Karpas-422 (cell line): ENCODE results near the gene NBEA. TPM values are rescaled to one million over a fixed set of nuclear protein-coding genes. Genes with fewer than 3 reads are reported as not detected.

Source experiments
- DNase-seq: peaks from one replicate; pipeline ENCODE4 v3.0.0-alpha.2; 2015
- H2AFZ ChIP-seq: fragments of 200-600 bp; sonication (generic); 2 replicates; pipeline ENCODE4 v1.6.1; 2014; ENCODE audit warnings: antibody characterized with exemption, low read length, mixed read lengths
- H3K27ac ChIP-seq: fragments of 200-600 bp; sonication (generic); 2 replicates; pipeline ENCODE4 v1.5.1; 2014; ENCODE audit warnings: mild to moderate bottlenecking, low read length, moderate library complexity
- H3K27me3 ChIP-seq: fragments of 200-600 bp; sonication (generic); 2 replicates; pipeline ENCODE4 v1.6.1; 2014; ENCODE audit warnings: low read length, mixed read lengths
- H3K36me3 ChIP-seq: fragments of 200-600 bp; sonication (generic); 2 replicates; pipeline ENCODE4 v1.6.1; 2014; ENCODE audit warnings: low read length, mixed read lengths; ENCODE audit not compliant: insufficient read depth
- H3K4me1 ChIP-seq: fragments of 200-600 bp; sonication (generic); 2 replicates; pipeline ENCODE4 v1.6.1; 2014; ENCODE audit warnings: mild to moderate bottlenecking, low read length, mixed read lengths
- H3K4me2 ChIP-seq: fragments of 200-600 bp; sonication (generic); 2 replicates; pipeline ENCODE4 v1.6.1; 2014; ENCODE audit warnings: low read length, low read depth, mild to moderate bottlenecking; ENCODE audit not compliant: poor library complexity, severe bottlenecking
- H3K4me3 ChIP-seq: fragments of 200-600 bp; sonication (generic); 2 replicates; pipeline ENCODE4 v1.5.1; 2014; ENCODE audit warnings: mild to moderate bottlenecking, antibody characterized with exemption, low read length, mixed read lengths
- H3K79me2 ChIP-seq: fragments of 200-600 bp; sonication (generic); 2 replicates; pipeline ENCODE4 v1.6.1; 2014; ENCODE audit warnings: mild to moderate bottlenecking, low read length, mixed read lengths
- H3K9ac ChIP-seq: fragments of 200-600 bp; sonication (generic); 2 replicates; pipeline ENCODE4 v1.6.0; 2014; ENCODE audit warnings: low read length
- H3K9me2 ChIP-seq: fragments of 200-600 bp; sonication (generic), shearing (Covaris generic); replicated peaks from 2 replicates; pipeline ENCODE4 v1.6.0; 2014; ENCODE audit warnings: mild to moderate bottlenecking, low read length, moderate library complexity; ENCODE audit not compliant: insufficient read depth
- H3K9me3 ChIP-seq: fragments of 300-700, 200-600 bp; sonication (generic); 2 replicates; pipeline ENCODE4 v1.6.1; 2014; ENCODE audit warnings: low read length, mixed read lengths
- H4K20me1 ChIP-seq: fragments of 200-600 bp; sonication (generic); 2 replicates; pipeline ENCODE4 v1.6.1; 2014; ENCODE audit warnings: mild to moderate bottlenecking, antibody characterized with exemption, low read length, low read depth; ENCODE audit not compliant: insufficient read depth
- total RNA-seq: library from RNA; depleted of rRNA; stranded (reverse); fragments of >200 nt; shearing (Covaris generic); gene quantifications from 2 replicates; pipeline ENCODE4 v1.2.3, GENCODE V29; 2014; ENCODE audit warnings: low replicate concordance

The NBEA gene
- total RNA-seq, 1 experiment from 2014 or later, result 4.0 TPM

DNA sequence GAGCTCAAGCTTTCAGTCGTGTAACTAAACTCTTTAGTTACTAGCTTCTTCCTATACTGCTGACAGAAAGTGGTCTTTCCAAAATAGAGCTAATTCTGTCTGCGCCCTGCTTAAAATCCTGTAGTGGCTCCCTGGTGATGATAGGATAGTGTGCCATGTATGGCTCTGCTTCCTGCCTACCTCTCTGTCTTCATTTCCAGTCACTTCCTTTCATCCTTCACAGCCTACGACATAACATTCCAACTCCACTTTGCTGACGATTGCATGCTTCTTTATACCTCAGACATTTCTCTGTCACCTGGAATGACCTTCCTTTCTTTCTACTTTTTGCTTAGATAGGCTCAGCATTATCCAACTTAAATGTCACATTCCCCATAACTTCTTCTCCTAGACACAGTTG is 343.6 kb downstream of the NBEA start:
- Histone ChIP-seq H3K4me1 (no peaks in the 10 kb centered on the region), H3K27ac (no peak overlapping the region), H3K4me2 (no peak overlapping the region), H3K36me3 (no peaks in the 10 kb centered on the region), H4K20me1 (no peaks in the 10 kb centered on the region), H3K9ac (no peak overlapping the region), H3K9me3 (no peaks in the 10 kb centered on the region), H3K9me2 (no peaks in the 10 kb centered on the region), H3K27me3 (no peaks in the 10 kb centered on the region), H2AFZ (no peak overlapping the region), H3K4me3 (no peak overlapping the region), H3K79me2 (no peaks in the 10 kb centered on the region)
- no peak for DNase-seq

DNA sequence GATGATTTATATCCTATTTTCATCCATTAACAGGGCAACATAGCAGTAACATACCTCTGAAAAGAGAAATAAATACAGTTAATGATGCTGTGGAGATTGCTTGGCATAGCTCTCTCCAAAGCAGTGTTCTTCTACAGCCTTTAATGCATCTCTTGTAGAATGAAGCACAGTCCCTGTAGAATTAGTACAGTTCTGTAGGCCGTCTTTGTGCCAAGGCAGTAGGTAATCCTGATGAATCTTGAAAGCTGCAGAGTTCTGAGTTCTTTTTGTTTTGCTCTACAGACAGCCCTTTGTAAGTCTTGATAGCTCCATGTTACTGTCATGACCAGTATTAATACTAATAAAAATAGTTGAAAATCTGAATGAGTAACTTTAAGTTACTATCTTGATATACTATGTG is 350.3 kb downstream of the NBEA start:
- Histone ChIP-seq H3K36me3 (no peaks in the 10 kb centered on the region), H3K9me3 (no peaks in the 10 kb centered on the region; the same call in 1 of the 2 replicates), H3K4me3 (no peak overlapping the region), H3K4me2 (no peak overlapping the region), H3K9ac (no peak overlapping the region), H3K79me2 (no peaks in the 10 kb centered on the region), H2AFZ (no peak overlapping the region), H3K27ac (no peak overlapping the region), H3K9me2 (no peaks in the 10 kb centered on the region), H3K4me1 (no peaks in the 10 kb centered on the region), H4K20me1 (no peaks in the 10 kb centered on the region), H3K27me3 (no peaks in the 10 kb centered on the region)
- DNase-seq, result no peak

DNA sequence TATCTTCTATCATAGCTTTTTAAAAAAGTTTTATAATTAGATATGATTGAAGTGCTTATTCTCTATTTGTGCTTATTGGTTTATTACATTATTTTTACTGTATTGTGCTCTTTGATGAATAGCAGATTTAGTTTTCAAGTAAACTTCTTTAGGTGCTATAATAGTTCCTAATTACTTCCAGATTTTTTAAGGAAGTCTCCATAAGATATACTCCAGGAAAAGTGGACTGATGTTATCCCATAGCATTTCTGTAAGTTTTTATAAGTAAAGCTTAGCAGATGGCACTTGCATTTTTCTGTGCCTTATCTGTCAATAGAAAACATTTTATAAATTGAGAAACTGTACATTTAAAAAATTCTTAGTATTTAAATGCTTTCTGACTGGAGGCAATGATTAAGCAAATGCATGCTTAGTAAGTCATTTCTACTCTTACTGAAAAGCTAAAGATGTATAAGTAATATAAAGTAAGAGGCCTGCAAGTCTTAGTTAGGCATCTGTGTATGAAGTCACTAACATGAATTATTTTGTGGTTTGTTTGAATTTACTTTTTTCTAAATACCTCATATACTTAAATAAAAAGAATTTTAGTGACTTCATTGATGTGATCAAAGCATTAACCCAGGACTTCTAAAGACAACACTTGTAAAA is 351.6 kb downstream of the NBEA start:
- Histone ChIP-seq H3K9me2 (no peaks in the 10 kb centered on the region), H3K4me2 (no peak overlapping the region), H3K4me3 (no peak overlapping the region), H3K4me1 (no peaks in the 10 kb centered on the region), H3K27me3 (no peaks in the 10 kb centered on the region), H3K79me2 (no peaks in the 10 kb centered on the region), H4K20me1 (no peaks in the 10 kb centered on the region), H2AFZ (no peak overlapping the region), H3K9me3 (no peaks in the 10 kb centered on the region; the same call in 1 of the 2 replicates), H3K9ac (no peak overlapping the region), H3K36me3 (no peaks in the 10 kb centered on the region), H3K27ac (no peak overlapping the region)
- DNase-seq, result no peak

DNA sequence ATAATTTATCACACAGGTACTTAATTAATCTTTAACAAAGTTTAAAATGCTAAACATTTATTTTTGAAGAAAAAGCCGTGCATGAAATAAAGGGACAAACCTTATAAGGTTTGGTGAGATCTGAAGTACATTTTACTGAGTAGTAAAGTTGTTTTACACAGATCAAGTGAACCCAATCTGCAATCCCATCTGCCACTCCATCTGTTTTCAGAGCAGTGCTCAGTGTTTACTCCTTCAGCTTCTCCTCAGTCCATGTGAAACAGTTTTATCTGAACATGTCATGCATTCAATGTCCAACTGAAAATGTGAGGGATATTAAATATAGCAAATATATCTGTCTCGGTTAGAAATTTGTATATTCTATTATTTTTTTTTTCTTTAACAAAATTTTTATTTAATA is 367.6 kb downstream of the NBEA start:
- Histone ChIP-seq H3K9ac (no peak overlapping the region), H3K4me2 (no peak overlapping the region), H3K9me2 (no peaks in the 10 kb centered on the region), H3K27me3 (no peaks in the 10 kb centered on the region), H3K9me3 (no peaks in the 10 kb centered on the region), H2AFZ (no peak overlapping the region), H3K4me3 (no peak overlapping the region), H3K27ac (no peak overlapping the region), H3K79me2 (no peaks in the 10 kb centered on the region), H3K4me1 (no peaks in the 10 kb centered on the region), H3K36me3 (no peaks in the 10 kb centered on the region), H4K20me1 (no peaks in the 10 kb centered on the region)
- DNase-seq, result no peak

DNA sequence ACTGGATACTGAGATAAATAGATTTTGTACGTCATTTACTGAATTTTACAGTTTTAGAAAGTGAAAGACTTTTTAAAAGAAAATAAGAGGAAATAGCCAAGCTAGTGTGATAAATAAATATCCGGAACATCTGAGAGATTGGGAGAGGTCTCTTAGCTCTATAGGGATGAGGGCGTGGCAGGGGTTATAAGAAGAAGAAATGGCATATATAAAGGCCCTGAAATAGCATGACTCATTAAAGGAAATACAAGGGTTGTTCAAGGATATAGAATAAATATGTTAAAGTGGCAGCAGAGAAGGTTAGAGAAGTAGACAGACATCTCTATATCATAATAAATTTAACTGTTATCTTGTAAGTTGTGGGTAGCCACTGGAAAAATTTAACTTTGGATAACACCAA is 390.1 kb downstream of the NBEA start:
- no peak overlapping the region for H3K4me3 ChIP-seq
- H3K9me3 ChIP-seq, result peaks cover 3% of the 10 kb centered on the region; the same call in 1 of the 2 replicates
- no peaks in the 10 kb centered on the region for H3K4me1 ChIP-seq
- no peak overlapping the region for H3K4me2 ChIP-seq
- H4K20me1 ChIP-seq, result no peaks in the 10 kb centered on the region
- no peak for DNase-seq
- H3K36me3 ChIP-seq, result no peaks in the 10 kb centered on the region
- H3K9me2 ChIP-seq, result no peaks in the 10 kb centered on the region
- H3K27ac ChIP-seq, result no peak overlapping the region
- no peaks in the 10 kb centered on the region for H3K27me3 ChIP-seq
- H3K9ac ChIP-seq, result no peak overlapping the region
- no peak overlapping the region for H2AFZ ChIP-seq
- no peaks in the 10 kb centered on the region for H3K79me2 ChIP-seq

DNA sequence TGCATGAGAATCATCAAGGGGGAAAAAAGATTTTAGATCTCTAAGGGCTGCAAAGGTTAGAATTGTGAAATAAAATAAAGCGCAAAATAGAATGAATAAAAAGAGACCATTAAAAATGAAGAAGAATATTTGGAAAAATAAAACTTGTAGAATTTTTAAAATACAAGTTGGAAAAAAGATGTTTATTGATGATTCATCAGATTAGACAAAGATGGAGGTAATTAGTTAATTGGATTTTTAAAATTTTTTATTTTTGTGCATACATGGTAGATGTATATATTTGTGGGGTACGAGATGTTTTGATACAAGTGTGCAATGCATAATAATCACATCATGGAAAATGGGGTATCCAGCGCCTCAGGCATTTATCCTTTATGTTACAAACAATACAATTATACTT is 391.1 kb downstream of the NBEA start:
- no peak for DNase-seq
- Histone ChIP-seq H3K27ac (no peak overlapping the region), H3K9me2 (no peaks in the 10 kb centered on the region), H3K27me3 (no peaks in the 10 kb centered on the region), H3K9ac (no peak overlapping the region), H3K79me2 (no peaks in the 10 kb centered on the region), H4K20me1 (no peaks in the 10 kb centered on the region), H2AFZ (no peak overlapping the region), H3K4me3 (no peak overlapping the region), H3K36me3 (no peaks in the 10 kb centered on the region), H3K4me2 (no peak overlapping the region), H3K9me3 (no peaks in the 10 kb centered on the region; the same call in 1 of the 2 replicates), H3K4me1 (no peaks in the 10 kb centered on the region)

DNA sequence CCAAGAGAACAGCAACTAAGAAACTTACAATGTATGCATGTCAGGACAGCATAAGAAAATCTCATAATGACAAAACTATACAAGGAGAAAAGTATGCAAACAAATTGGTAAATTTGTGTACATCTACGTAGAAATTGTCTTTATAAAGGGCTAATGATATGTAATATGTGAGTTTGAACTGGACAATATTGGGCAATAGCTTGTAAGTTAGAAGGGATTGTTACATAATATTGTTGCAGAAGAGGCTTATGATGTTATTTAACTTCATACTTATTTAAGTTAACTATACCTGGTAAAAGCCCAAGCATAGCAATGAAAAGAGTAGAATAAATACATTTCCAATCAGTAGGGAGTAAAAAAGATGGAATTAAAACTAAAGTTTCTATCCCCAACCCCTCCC is 400.4 kb downstream of the NBEA start:
- H3K9ac ChIP-seq, result no peak overlapping the region
- no peaks in the 10 kb centered on the region for H4K20me1 ChIP-seq
- no peak overlapping the region for H3K27ac ChIP-seq
- no peak overlapping the region for H2AFZ ChIP-seq
- no peak overlapping the region for H3K4me3 ChIP-seq
- DNase-seq, result no peak
- no peaks in the 10 kb centered on the region for H3K79me2 ChIP-seq
- 0 out of 2 replicates have a peak, but pooled peaks cover 3% of the 10 kb centered on the region for H3K9me2 ChIP-seq
- no peaks in the 10 kb centered on the region for H3K27me3 ChIP-seq
- no peaks in the 10 kb centered on the region for H3K9me3 ChIP-seq
- H3K4me1 ChIP-seq, result no peaks in the 10 kb centered on the region
- no peaks in the 10 kb centered on the region for H3K36me3 ChIP-seq
- H3K4me2 ChIP-seq, result no peak overlapping the region

DNA sequence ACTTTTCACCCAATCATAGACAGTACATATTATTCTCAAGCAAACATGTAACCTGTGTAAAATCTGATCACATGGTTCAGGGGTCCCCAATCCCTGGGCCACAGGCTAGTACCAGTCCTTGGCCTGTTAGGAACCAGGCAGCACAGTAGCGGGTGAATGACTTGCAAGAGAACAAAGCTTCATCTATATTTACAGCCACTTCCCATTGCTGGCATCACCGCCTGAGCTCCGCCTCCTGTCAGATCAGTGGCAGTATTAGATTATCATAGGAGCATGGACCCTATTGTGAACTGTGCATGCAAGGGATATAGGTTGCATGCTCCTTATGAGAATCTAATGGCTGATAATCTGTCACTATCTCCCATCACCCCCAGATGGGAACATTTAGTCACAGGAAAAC is 401.3 kb downstream of the NBEA start:
- no peak for DNase-seq
- Histone ChIP-seq H3K4me2 (no peak overlapping the region), H3K9me2 (0 out of 2 replicates have a peak, but pooled peaks cover 3% of the 10 kb centered on the region), H2AFZ (no peak overlapping the region), H3K36me3 (no peaks in the 10 kb centered on the region), H3K4me3 (no peak overlapping the region), H3K27ac (no peak overlapping the region), H3K27me3 (no peaks in the 10 kb centered on the region), H3K9me3 (no peaks in the 10 kb centered on the region), H3K9ac (no peak overlapping the region), H3K79me2 (no peaks in the 10 kb centered on the region), H4K20me1 (no peaks in the 10 kb centered on the region), H3K4me1 (no peaks in the 10 kb centered on the region)
